AG04450 (cell line): Measurements from ENCODE around the gene VASP. TPM values are rescaled to one million over a fixed set of nuclear protein-coding genes. Genes with fewer than 3 reads are reported as not detected.

Experiments used
- CTCF ChIA-PET: fragments of 300-600, 350-600 bp; formaldehyde crosslinking; extraction: SDS; loops from one replicate; lab custom pipeline; 2022; ENCODE audit warnings: antibody characterized with exemption, inconsistent platforms; lab: Charles Lee
- POLR2A ChIA-PET: fragments of 350-600 bp; formaldehyde crosslinking; extraction: SDS; loops from one replicate; lab custom pipeline; 2021; ENCODE audit warnings: antibody characterized with exemption, inconsistent platforms; lab: Yijun Ruan, JAX
- DNase-seq: peaks from one replicate; pipeline ENCODE4 v3.0.0-alpha.2; 2011; ENCODE audit warnings: low read depth, low spot score
- H3K27ac ChIP-seq: one replicate; pipeline ENCODE4 v1.5.1; 2012; ENCODE audit warnings: low read depth, low read length, control low read depth
- H3K27me3 ChIP-seq: one replicate; pipeline ENCODE4 v1.6.0; 2012; ENCODE audit warnings: low read length; ENCODE audit not compliant: control insufficient read depth, insufficient read depth
- H3K4me3 ChIP-seq: 2 replicates; pipeline ENCODE4 v1.5.1; 2011; ENCODE audit warnings: mild to moderate bottlenecking, low read depth, low read length, control low read depth
- H3K9me3 ChIP-seq: 2 replicates; pipeline ENCODE4 v1.5.1; 2012; ENCODE audit warnings: low read length; ENCODE audit not compliant: control insufficient read depth, insufficient read depth
- polyA plus RNA-seq: library from polyadenylated mRNA; depleted of rRNA; stranded (reverse); fragments of >200 nt; gene quantifications from 2 replicates; pipeline ENCODE4 v1.2.3, GENCODE V29; 2011
- TF ChIP-seq, protein P1 (sequence below): IDR thresholded peaks from 2 replicates; pipeline ENCODE4 v1.5.1; 2011; ENCODE audit warnings: low read depth, low read length, control low read depth, inconsistent platforms

Gene VASP
- polyA plus RNA-seq, 1 experiment: 49.6 TPM

DNA sequence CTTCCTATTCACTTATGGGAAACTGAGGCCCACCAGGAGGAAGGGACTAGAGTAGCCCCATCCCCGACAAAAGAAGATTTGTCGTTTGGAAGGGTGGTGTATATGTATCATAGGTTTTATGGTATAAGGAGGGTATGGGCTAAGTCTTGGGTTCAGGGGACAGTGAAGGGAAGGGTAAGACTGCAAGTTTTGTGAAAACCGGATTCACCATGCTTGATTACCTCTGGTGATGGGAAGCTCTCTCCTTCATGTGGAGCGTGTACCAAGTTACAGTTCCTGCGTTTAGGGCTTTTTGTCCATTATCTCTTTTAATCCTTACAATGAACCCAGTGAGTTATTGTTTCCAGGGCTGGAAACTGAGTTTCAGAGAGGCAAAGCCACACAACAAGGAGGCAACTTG, 3.8 kb downstream of the VASP start:
- ChIA-PET POLR2A (interaction anchor here (0.7 kb wide), 1 partner anchor 16 kb away, joined by 5 read pairs; no protein-coding TSS in a partner anchor), CTCF (interaction anchor here (0.5 to 0.6 kb wide), 2 partner anchors 21 to 886 kb away, joined by 6 to 10 read pairs; no protein-coding TSS in a partner anchor)
- Histone ChIP-seq H3K27ac (no peak overlapping the region), H3K27me3 (no peaks in the 10 kb centered on the region), H3K9me3 (no peaks in the 10 kb centered on the region; the same call in 1 of the 2 replicates), H3K4me3 (no peak overlapping the region)
- no peak for DNase-seq
- TF ChIP-seq, protein P1, sequence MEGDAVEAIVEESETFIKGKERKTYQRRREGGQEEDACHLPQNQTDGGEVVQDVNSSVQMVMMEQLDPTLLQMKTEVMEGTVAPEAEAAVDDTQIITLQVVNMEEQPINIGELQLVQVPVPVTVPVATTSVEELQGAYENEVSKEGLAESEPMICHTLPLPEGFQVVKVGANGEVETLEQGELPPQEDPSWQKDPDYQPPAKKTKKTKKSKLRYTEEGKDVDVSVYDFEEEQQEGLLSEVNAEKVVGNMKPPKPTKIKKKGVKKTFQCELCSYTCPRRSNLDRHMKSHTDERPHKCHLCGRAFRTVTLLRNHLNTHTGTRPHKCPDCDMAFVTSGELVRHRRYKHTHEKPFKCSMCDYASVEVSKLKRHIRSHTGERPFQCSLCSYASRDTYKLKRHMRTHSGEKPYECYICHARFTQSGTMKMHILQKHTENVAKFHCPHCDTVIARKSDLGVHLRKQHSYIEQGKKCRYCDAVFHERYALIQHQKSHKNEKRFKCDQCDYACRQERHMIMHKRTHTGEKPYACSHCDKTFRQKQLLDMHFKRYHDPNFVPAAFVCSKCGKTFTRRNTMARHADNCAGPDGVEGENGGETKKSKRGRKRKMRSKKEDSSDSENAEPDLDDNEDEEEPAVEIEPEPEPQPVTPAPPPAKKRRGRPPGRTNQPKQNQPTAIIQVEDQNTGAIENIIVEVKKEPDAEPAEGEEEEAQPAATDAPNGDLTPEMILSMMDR: no peak

DNA sequence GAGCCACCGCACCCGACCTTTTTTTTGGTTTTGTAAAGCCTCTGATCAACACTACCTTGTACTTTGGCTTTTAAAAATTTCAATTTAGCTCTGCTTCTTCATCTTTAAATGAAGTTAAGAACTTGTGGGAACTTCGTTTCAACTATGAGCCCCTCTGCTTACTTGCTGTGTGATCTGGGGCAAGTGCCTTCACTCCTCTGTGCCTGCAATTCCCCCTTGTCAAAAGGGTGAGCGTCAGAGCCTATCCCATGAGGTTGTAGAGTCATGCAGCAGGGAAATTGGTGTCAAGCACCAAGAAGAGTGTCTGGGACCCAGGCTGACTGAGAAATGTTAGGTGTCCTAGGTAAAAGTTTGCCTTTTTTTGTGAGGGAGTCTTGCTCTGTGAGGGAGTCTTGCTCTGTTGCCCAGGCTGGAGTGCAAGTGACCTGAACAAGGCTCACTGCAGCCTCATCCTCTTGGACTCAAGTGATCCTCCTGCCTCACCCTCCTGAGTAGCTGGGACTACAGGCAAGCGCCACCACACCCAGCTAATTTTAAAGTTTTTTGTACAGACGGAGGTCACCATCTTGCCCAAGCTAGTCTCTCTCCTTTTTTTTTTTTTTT, 5.7 kb downstream of the VASP start:
- TF ChIP-seq, protein P1: no peak
- ChIA-PET CTCF (no interaction called here), POLR2A (no interaction called here)
- Histone ChIP-seq H3K9me3 (no peaks in the 10 kb centered on the region), H3K27me3 (no peaks in the 10 kb centered on the region), H3K4me3 (no peak overlapping the region), H3K27ac (no peak overlapping the region)
- DNase-seq: no peak

DNA sequence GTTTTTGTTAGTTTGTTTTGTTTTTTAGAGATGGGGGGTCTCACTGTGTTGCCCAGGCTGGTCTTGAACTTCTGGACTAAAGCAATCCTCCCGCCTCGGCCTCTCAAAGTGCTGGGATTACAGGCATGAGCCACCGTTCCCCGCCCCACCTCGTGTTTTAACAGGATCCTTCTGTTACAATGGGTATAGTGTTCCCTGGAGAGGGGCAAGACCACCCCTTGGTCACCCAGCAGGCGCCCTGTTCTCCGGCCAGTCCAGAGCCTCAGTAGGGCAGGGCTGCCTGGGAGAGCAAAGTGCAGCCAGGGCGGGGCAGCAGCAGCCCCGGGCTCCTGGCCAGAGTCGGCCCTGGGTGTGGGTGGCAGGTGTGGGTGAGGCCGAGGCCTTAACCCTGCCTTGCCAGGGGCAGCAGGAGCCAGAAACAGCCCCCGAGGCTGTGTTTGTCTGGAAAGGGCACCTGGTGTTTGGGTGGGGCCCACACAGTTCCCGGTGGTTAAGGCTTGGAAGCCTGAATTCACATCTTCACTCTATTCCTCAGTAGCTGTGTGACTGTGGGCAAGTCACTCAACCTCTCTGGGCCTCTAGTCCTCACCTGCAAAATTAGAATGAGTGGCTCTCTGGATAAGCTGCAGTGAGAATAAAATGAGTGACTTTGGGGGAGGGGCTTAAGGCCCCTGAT, 7.2 kb downstream of the VASP start:
- POLR2A ChIA-PET: no interaction called here
- no peak for DNase-seq
- Histone ChIP-seq H3K9me3 (no peaks in the 10 kb centered on the region), H3K4me3 (no peak overlapping the region), H3K27ac (no peak overlapping the region), H3K27me3 (no peaks in the 10 kb centered on the region)
- TF ChIP-seq, protein P1: no peak
- CTCF ChIA-PET: interaction anchor here (0.8 to 1.7 kb wide), 3 partner anchors 29 to 179 kb away, joined by 4 to 5 read pairs (median 4); no protein-coding TSS in a partner anchor

DNA sequence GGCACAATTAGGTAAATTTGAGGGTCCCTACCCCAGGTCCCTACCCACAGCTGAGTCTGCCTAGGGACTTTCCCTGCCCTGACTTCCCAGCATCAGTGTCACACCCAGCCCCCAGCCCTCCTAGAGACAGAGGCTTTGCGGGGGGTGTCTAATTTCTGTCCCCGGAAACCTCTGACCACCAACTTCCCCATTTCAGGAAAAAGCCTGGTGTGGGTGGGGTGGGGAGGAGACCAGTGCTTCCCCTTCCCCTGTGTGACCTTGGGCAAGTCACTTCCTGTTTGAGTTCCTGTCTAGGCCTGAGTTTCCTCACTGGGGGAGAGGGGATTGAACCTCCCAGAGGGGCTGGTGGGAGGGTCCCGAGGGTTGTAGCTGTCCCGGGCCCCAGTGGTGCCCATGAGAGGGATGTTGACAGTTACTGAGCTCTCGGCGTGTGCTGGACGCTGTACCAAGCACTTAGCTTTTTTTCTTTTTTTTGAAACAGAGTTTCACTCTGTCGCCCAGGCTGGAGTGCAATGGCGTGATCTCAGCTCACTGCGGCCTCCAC, 7.9 kb downstream of the VASP start:
- POLR2A ChIA-PET: no interaction called here
- CTCF ChIA-PET: interaction anchor here (0.8 to 1.7 kb wide), 4 partner anchors 30 to 179 kb away, joined by 4 to 5 read pairs (median 4); no protein-coding TSS in a partner anchor
- Histone ChIP-seq H3K4me3 (no peak overlapping the region), H3K9me3 (no peaks in the 10 kb centered on the region), H3K27ac (no peak overlapping the region), H3K27me3 (no peaks in the 10 kb centered on the region)
- TF ChIP-seq, protein P1: no peak
- no peak for DNase-seq
